ENCODE data around the gene OR2AE1.

The OR2AE1 gene

GRCh38 chr7:99863847-99864440 lies 12.9 kb downstream of the OR2AE1 start:
- peak; percentile 46 for DNase-seq (ENCODE audit: low read depth, low spot score)
- TF ChIP-seq, protein P1, sequence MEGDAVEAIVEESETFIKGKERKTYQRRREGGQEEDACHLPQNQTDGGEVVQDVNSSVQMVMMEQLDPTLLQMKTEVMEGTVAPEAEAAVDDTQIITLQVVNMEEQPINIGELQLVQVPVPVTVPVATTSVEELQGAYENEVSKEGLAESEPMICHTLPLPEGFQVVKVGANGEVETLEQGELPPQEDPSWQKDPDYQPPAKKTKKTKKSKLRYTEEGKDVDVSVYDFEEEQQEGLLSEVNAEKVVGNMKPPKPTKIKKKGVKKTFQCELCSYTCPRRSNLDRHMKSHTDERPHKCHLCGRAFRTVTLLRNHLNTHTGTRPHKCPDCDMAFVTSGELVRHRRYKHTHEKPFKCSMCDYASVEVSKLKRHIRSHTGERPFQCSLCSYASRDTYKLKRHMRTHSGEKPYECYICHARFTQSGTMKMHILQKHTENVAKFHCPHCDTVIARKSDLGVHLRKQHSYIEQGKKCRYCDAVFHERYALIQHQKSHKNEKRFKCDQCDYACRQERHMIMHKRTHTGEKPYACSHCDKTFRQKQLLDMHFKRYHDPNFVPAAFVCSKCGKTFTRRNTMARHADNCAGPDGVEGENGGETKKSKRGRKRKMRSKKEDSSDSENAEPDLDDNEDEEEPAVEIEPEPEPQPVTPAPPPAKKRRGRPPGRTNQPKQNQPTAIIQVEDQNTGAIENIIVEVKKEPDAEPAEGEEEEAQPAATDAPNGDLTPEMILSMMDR (IDR thresholded peaks at IDR 0.05; ENCODE audit: low read depth, low read length) = no peak
- no peak overlapping the region for H3K4me3 ChIP-seq (ENCODE audit: low read depth, low read length)
- in situ Hi-C loops (cut with HindIII; ENCODE audit: low sequenced_read_pairs) = no loop called here

DNA sequence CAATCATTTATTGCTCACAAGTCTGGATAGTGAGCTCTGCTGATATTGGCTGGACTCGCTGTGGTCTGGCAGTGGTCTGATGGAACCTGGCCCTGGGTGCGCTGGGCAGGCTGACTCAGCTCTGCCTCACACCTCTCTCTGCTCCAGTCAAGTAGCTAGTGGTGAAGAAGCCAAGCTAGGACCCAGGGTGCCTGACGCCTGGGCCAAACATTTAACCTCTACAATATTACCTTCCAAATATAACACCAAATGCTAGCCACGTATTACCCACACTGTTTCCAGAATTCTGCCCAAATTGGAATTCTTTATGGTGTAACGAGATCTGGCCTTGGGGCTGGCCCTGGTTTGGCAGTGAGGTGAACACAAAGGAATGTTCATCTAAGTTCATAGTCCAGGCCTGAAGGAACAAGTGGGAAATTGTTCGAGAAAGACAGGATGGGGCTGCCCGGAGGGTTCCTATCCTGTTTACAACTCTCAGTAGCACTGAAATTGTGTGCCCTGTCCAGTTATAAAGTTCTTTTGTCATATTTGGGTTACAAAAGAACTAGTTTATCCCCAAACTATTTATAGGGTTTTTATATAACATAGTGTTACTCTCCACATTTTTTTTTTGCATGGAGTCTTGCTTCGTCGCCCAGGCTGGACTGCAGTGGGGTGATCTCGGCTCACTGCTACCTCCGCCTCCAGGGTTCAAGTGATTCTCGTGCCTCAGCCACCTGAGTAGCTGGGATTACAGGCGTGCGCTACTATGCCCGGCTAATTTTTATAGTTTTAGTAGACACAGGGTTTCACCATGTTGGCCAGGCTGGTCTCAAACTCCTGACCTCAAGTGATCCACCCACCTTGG lies 16.3 kb downstream of the OR2AE1 start:
- in situ Hi-C loops (cut with HindIII; ENCODE audit: low sequenced_read_pairs) = no loop called here
- peak; percentile 95 for DNase-seq (ENCODE audit: low read depth, low spot score)
- H3K4me3 ChIP-seq (ENCODE audit: low read depth, low read length) = no peak overlapping the region
- TF ChIP-seq, protein P1 (IDR thresholded peaks at IDR 0.05; ENCODE audit: low read depth, low read length) = no peak

DNA sequence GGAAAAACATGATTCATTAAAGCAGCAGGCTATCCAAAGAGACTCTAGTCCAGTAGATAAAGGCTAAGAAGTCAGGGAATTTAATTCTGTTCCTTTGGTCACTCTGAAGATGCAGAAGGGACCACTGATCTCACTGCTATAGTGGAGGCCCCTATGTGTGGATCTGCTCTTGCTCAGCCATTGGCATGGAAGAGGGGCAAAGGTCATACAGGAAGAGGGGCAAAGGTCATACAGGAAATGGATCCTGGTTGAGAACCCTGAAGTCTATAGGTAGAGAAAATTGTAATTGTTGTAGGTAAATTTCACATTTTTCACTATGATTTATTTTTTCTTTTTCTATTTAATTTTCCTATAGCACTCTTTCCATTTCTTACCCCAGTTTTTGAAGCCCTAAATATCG lies 21.6 kb downstream of the OR2AE1 start:
- no peak for DNase-seq (ENCODE audit: low read depth, low spot score)
- in situ Hi-C loops (cut with HindIII; ENCODE audit: low sequenced_read_pairs) = no loop called here
- TF ChIP-seq, protein P1 (IDR thresholded peaks at IDR 0.05; ENCODE audit: low read depth, low read length) = no peak
- no peak overlapping the region for H3K4me3 ChIP-seq (ENCODE audit: low read depth, low read length)

GRCh38 chr7:99848420-99849216 lies 28.2 kb downstream of the OR2AE1 start:
- in situ Hi-C loops (cut with HindIII; ENCODE audit: low sequenced_read_pairs) = no loop called here
- TF ChIP-seq, protein P1 (IDR thresholded peaks at IDR 0.05; ENCODE audit: low read depth, low read length) = no peak
- H3K4me3 ChIP-seq (ENCODE audit: low read depth, low read length) = no peak overlapping the region
- no peak for DNase-seq (ENCODE audit: low read depth, low spot score)

- TF ChIP-seq, protein P1 (IDR thresholded peaks at IDR 0.05; ENCODE audit: low read depth, low read length) = no peak
- in situ Hi-C loops (cut with HindIII; ENCODE audit: low sequenced_read_pairs) = no loop called here
- no peak overlapping the region for H3K4me3 ChIP-seq (ENCODE audit: low read depth, low read length)
- DNase-seq (ENCODE audit: low read depth, low spot score) = no peak
These were observed 32.5 kb downstream of the OR2AE1 start for GRCh38 chr7:99844328-99844727.

GRCh38 chr7:99843808-99844207 lies 33.0 kb downstream of the OR2AE1 start:
- no peak overlapping the region for H3K4me3 ChIP-seq (ENCODE audit: low read depth, low read length)
- in situ Hi-C loops (cut with HindIII; ENCODE audit: low sequenced_read_pairs) = no loop called here
- TF ChIP-seq, protein P1 (IDR thresholded peaks at IDR 0.05; ENCODE audit: low read depth, low read length) = no peak
- no peak for DNase-seq (ENCODE audit: low read depth, low spot score)

Measured in astrocyte of the spinal cord (primary cell).